Neural cell (in vitro differentiated cells): ENCODE data around the gene TACC2.

Experiments used
- CTCF ChIP-seq: fragments of 450-650 bp; IDR thresholded peaks from 2 replicates; pipeline ENCODE4 v1.5.1; 2014; ENCODE audit warnings: antibody characterized with exemption, mild to moderate bottlenecking, moderate library complexity; ENCODE audit not compliant: poor library complexity, severe bottlenecking
- POLR2AphosphoS5 ChIP-seq: IDR thresholded peaks from 2 replicates; pipeline ENCODE4 v1.6.1; 2012
- SMC3 ChIP-seq: fragments of 450-650 bp; conservative IDR thresholded peaks from 2 replicates; pipeline ENCODE4 v1.6.1; 2014; ENCODE audit warnings: antibody characterized with exemption, mild to moderate bottlenecking, moderate library complexity; ENCODE audit not compliant: poor library complexity

- no peak for TF ChIP-seq SMC3
- no peak for TF ChIP-seq CTCF
- TF ChIP-seq POLR2AphosphoS5: no peak
These were observed 276.0 kb downstream of the TACC2 start for GRCh38 chr10:122264931-122265330.
